WTC11 (cell line): ENCODE results near the gene GRM7. TPM values are rescaled to one million over a fixed set of nuclear protein-coding genes. Genes with fewer than 3 reads are reported as not detected.

Source experiments
- ATAC-seq: fragments of 200-7000 bp; cut with Tn5 transposase; 2 replicates; pipeline ENCODE4 v1.10.0; 2021; ENCODE audit warnings: mild to moderate bottlenecking, moderate library complexity
- CTCF ChIA-PET: fragments of 300-600 bp; sonication (Branson Sonifier 250); formaldehyde crosslinking; loops from one replicate; lab custom pipeline; 2021; ENCODE audit warnings: antibody characterized with exemption; lab: Charles Lee
- POLR2A ChIA-PET: fragments of 350-600 bp; sonication (Branson Sonifier 250); formaldehyde crosslinking; loops from one replicate; lab custom pipeline; 2021; ENCODE audit warnings: antibody characterized with exemption; lab: Charles Lee
- DNase-seq: peaks from one replicate; pipeline ENCODE4 v3.0.0; 2021; ENCODE audit warnings: low spot score
- H3K27ac Mint-ChIP-seq: 2 replicates; pipeline ENCODE4 v1.8.0; 2021; ENCODE audit warnings: mixed read lengths
- H3K27me3 Mint-ChIP-seq: 2 replicates; pipeline ENCODE4 v1.8.0; 2021; ENCODE audit warnings: low read depth, mild to moderate bottlenecking, moderate library complexity, mixed read lengths
- H3K36me3 Mint-ChIP-seq: 2 replicates; pipeline ENCODE4 v1.8.0; 2021; ENCODE audit warnings: mixed read lengths
- H3K4me1 Mint-ChIP-seq: 2 replicates; pipeline ENCODE4 v1.8.0; 2022; ENCODE audit warnings: mixed read lengths
- H3K4me3 Mint-ChIP-seq: 2 replicates; pipeline ENCODE4 v1.8.0; 2021; ENCODE audit warnings: mild to moderate bottlenecking, moderate library complexity, mixed read lengths
- H3K9me3 Mint-ChIP-seq: 2 replicates; pipeline ENCODE4 v1.8.0; 2021; ENCODE audit warnings: mixed read lengths
- EMX1 ChIP-seq: fragments of 250-450 bp; sonication (Bioruptor Pico); IDR thresholded peaks from 2 replicates; pipeline ENCODE4 v1.8.0; 2021; ENCODE audit warnings: mild to moderate bottlenecking
- ESRRA ChIP-seq: sonication (generic); formaldehyde crosslinking; IDR thresholded peaks from 2 replicates; pipeline ENCODE4 v1.8.1; 2022; ENCODE audit warnings: mild to moderate bottlenecking, missing genetic modification reagents, borderline replicate concordance
- FOXP1 ChIP-seq: sonication (generic); formaldehyde crosslinking; IDR thresholded peaks from 2 replicates; pipeline ENCODE4 v1.8.0; 2022; ENCODE audit warnings: missing genetic modification reagents, mild to moderate bottlenecking, moderate library complexity, borderline replicate concordance
- GABPB1 ChIP-seq: sonication (generic); formaldehyde crosslinking; IDR thresholded peaks from 2 replicates; pipeline ENCODE4 v1.8.1; 2023; ENCODE audit warnings: mild to moderate bottlenecking, missing genetic modification reagents
- JUN ChIP-seq: sonication (generic); formaldehyde crosslinking; IDR thresholded peaks from 2 replicates; pipeline ENCODE4 v1.8.0; 2023; ENCODE audit warnings: mild to moderate bottlenecking, missing genetic modification reagents
- RORB ChIP-seq: fragments of 250-450 bp; sonication (Bioruptor Pico); IDR thresholded peaks from 2 replicates; pipeline ENCODE4 v1.9.0; 2021; ENCODE audit warnings: mild to moderate bottlenecking
- TEAD1 ChIP-seq: sonication (generic); formaldehyde crosslinking; IDR thresholded peaks from 2 replicates; pipeline ENCODE4 v1.8.0; 2022; ENCODE audit warnings: mild to moderate bottlenecking, missing genetic modification reagents
- ZNF121 ChIP-seq: sonication (generic); formaldehyde crosslinking; IDR thresholded peaks from 2 replicates; pipeline ENCODE4 v1.8.0; 2023; ENCODE audit warnings: missing genetic modification reagents
- ZNF396 ChIP-seq: fragments of 250-450 bp; sonication (Bioruptor Pico); IDR thresholded peaks from 2 replicates; pipeline ENCODE4 v1.8.0; 2021; ENCODE audit warnings: mild to moderate bottlenecking, moderate library complexity, borderline replicate concordance
- ZNF416 ChIP-seq: fragments of 250-450 bp; sonication (Bioruptor Pico); IDR thresholded peaks from 2 replicates; pipeline ENCODE4 v1.9.0; 2021; ENCODE audit warnings: mild to moderate bottlenecking, inconsistent platforms
- total RNA-seq: library from RNA; stranded (reverse); gene quantifications from 3 replicates; pipeline ENCODE4 v1.2.3, GENCODE V29; 2021
- TF ChIP-seq, protein P1 (sequence below): fragments of 250-450 bp; sonication (Bioruptor Pico); IDR thresholded peaks from 2 replicates; pipeline ENCODE4 v1.9.0; 2021; ENCODE audit warnings: mild to moderate bottlenecking
- TF ChIP-seq, protein P2 (sequence below): sonication (generic); formaldehyde crosslinking; IDR thresholded peaks from 2 replicates; pipeline ENCODE4 v1.8.1; 2022; ENCODE audit warnings: mild to moderate bottlenecking, moderate library complexity, missing genetic modification reagents
- TF ChIP-seq, protein P3 (sequence below): sonication (generic); formaldehyde crosslinking; IDR thresholded peaks from 2 replicates; pipeline ENCODE4 v1.8.1; 2022; ENCODE audit warnings: mild to moderate bottlenecking, missing genetic modification reagents, moderate library complexity, borderline replicate concordance
- TF ChIP-seq, protein P4 (sequence below): sonication (generic); formaldehyde crosslinking; IDR thresholded peaks from 2 replicates; pipeline ENCODE4 v1.8.0; 2023; ENCODE audit warnings: mild to moderate bottlenecking, missing genetic modification reagents
- TF ChIP-seq, protein P5 (sequence below): fragments of 250-450 bp; sonication (Bioruptor Pico); IDR thresholded peaks from 2 replicates; pipeline ENCODE4 v2.1.2; 2022; ENCODE audit warnings: mild to moderate bottlenecking, moderate library complexity
- TF ChIP-seq, protein P6 (sequence below): sonication (generic); formaldehyde crosslinking; IDR thresholded peaks from 2 replicates; pipeline ENCODE4 v1.8.1; 2023; ENCODE audit warnings: mild to moderate bottlenecking, missing genetic modification reagents, moderate library complexity
- TF ChIP-seq, protein P7 (sequence below): sonication (generic); formaldehyde crosslinking; IDR thresholded peaks from 2 replicates; pipeline ENCODE4 v1.8.1; 2022; ENCODE audit warnings: missing genetic modification reagents, borderline replicate concordance
- TF ChIP-seq, protein P8 (sequence below): sonication (generic); formaldehyde crosslinking; IDR thresholded peaks from 2 replicates; pipeline ENCODE4 v1.8.1; 2023; ENCODE audit warnings: mild to moderate bottlenecking, missing genetic modification reagents, moderate library complexity

Gene GRM7
- total RNA-seq, 1 experiment from 2014 or later = 0.42 TPM

DNA sequence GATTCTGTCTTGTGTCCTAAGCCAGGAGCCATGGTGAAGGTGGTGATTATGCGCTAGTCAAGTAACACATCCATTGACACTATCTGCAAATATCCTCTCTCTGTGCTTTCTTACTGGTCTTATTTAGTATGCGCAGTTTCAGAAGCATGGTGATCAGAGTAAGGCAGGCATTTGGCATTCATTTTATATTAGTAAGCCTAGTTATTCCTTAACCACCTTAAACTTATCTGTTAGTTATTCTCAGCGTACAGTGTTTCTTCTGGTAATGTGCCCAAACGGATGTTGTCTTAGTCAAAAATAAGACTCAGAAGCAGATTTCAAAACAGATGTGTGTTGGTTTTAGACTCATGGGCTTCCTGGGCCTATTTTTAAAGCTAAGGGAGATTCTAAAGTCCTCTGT, 329.2 kb downstream of the GRM7 start:
- CTCF ChIA-PET = no interaction called here

More for the DNA sequence above, 329.2 kb downstream of the GRM7 start:
- Mint-ChIP-seq H3K4me3 (no peak overlapping the region), H3K4me1 (no peaks in the 10 kb centered on the region), H3K27me3 (no peaks in the 10 kb centered on the region; the same call in 1 of the 2 replicates), H3K36me3 (no peaks in the 10 kb centered on the region; the same call in 1 of the 2 replicates), H3K27ac (no peak overlapping the region), H3K9me3 (peaks cover 34% of the 10 kb centered on the region)
- ATAC-seq (no peak), DNase-seq (no peak)
- POLR2A ChIA-PET = no interaction called here
- TF ChIP-seq JUN (CRISPR knock-in tag) = no peak
- no peak for TF ChIP-seq TEAD1 (CRISPR knock-in tag)
- no peak for TF ChIP-seq ESRRA (CRISPR knock-in tag)
- no peak for TF ChIP-seq ZNF416 (CRISPR knock-in tag)
- no peak for TF ChIP-seq FOXP1 (CRISPR knock-in tag)
- TF ChIP-seq, protein P1, sequence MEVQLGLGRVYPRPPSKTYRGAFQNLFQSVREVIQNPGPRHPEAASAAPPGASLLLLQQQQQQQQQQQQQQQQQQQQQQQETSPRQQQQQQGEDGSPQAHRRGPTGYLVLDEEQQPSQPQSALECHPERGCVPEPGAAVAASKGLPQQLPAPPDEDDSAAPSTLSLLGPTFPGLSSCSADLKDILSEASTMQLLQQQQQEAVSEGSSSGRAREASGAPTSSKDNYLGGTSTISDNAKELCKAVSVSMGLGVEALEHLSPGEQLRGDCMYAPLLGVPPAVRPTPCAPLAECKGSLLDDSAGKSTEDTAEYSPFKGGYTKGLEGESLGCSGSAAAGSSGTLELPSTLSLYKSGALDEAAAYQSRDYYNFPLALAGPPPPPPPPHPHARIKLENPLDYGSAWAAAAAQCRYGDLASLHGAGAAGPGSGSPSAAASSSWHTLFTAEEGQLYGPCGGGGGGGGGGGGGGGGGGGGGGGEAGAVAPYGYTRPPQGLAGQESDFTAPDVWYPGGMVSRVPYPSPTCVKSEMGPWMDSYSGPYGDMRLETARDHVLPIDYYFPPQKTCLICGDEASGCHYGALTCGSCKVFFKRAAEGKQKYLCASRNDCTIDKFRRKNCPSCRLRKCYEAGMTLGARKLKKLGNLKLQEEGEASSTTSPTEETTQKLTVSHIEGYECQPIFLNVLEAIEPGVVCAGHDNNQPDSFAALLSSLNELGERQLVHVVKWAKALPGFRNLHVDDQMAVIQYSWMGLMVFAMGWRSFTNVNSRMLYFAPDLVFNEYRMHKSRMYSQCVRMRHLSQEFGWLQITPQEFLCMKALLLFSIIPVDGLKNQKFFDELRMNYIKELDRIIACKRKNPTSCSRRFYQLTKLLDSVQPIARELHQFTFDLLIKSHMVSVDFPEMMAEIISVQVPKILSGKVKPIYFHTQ (CRISPR knock-in tag) = no peak
- TF ChIP-seq ZNF121 (CRISPR knock-in tag) = no peak
- TF ChIP-seq, protein P2, sequence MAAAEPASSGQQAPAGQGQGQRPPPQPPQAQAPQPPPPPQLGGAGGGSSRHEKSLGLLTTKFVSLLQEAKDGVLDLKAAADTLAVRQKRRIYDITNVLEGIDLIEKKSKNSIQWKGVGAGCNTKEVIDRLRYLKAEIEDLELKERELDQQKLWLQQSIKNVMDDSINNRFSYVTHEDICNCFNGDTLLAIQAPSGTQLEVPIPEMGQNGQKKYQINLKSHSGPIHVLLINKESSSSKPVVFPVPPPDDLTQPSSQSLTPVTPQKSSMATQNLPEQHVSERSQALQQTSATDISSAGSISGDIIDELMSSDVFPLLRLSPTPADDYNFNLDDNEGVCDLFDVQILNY (CRISPR knock-in tag) = no peak
- TF ChIP-seq, protein P3, sequence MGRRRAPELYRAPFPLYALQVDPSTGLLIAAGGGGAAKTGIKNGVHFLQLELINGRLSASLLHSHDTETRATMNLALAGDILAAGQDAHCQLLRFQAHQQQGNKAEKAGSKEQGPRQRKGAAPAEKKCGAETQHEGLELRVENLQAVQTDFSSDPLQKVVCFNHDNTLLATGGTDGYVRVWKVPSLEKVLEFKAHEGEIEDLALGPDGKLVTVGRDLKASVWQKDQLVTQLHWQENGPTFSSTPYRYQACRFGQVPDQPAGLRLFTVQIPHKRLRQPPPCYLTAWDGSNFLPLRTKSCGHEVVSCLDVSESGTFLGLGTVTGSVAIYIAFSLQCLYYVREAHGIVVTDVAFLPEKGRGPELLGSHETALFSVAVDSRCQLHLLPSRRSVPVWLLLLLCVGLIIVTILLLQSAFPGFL = no peak
- TF ChIP-seq, protein P4, sequence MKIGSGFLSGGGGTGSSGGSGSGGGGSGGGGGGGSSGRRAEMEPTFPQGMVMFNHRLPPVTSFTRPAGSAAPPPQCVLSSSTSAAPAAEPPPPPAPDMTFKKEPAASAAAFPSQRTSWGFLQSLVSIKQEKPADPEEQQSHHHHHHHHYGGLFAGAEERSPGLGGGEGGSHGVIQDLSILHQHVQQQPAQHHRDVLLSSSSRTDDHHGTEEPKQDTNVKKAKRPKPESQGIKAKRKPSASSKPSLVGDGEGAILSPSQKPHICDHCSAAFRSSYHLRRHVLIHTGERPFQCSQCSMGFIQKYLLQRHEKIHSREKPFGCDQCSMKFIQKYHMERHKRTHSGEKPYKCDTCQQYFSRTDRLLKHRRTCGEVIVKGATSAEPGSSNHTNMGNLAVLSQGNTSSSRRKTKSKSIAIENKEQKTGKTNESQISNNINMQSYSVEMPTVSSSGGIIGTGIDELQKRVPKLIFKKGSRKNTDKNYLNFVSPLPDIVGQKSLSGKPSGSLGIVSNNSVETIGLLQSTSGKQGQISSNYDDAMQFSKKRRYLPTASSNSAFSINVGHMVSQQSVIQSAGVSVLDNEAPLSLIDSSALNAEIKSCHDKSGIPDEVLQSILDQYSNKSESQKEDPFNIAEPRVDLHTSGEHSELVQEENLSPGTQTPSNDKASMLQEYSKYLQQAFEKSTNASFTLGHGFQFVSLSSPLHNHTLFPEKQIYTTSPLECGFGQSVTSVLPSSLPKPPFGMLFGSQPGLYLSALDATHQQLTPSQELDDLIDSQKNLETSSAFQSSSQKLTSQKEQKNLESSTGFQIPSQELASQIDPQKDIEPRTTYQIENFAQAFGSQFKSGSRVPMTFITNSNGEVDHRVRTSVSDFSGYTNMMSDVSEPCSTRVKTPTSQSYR (CRISPR knock-in tag) = no peak
- TF ChIP-seq, protein P5, sequence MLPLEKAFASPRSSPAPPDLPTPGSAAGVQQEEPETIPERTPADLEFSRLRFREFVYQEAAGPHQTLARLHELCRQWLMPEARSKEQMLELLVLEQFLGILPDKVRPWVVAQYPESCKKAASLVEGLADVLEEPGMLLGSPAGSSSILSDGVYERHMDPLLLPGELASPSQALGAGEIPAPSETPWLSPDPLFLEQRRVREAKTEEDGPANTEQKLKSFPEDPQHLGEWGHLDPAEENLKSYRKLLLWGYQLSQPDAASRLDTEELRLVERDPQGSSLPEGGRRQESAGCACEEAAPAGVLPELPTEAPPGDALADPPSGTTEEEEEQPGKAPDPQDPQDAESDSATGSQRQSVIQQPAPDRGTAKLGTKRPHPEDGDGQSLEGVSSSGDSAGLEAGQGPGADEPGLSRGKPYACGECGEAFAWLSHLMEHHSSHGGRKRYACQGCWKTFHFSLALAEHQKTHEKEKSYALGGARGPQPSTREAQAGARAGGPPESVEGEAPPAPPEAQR (CRISPR knock-in tag) = no peak
- TF ChIP-seq, protein P6, sequence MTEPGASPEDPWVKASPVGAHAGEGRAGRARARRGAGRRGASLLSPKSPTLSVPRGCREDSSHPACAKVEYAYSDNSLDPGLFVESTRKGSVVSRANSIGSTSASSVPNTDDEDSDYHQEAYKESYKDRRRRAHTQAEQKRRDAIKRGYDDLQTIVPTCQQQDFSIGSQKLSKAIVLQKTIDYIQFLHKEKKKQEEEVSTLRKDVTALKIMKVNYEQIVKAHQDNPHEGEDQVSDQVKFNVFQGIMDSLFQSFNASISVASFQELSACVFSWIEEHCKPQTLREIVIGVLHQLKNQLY = no peak
- no peak for TF ChIP-seq ZNF396 (CRISPR knock-in tag)
- TF ChIP-seq, protein P7, sequence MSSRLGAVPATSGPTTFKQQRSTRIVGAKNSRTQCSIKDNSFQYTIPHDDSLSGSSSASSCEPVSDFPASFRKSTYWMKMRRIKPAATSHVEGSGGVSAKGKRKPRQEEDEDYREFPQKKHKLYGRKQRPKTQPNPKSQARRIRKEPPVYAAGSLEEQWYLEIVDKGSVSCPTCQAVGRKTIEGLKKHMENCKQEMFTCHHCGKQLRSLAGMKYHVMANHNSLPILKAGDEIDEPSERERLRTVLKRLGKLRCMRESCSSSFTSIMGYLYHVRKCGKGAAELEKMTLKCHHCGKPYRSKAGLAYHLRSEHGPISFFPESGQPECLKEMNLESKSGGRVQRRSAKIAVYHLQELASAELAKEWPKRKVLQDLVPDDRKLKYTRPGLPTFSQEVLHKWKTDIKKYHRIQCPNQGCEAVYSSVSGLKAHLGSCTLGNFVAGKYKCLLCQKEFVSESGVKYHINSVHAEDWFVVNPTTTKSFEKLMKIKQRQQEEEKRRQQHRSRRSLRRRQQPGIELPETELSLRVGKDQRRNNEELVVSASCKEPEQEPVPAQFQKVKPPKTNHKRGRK (CRISPR knock-in tag) = no peak
- TF ChIP-seq, protein P8, sequence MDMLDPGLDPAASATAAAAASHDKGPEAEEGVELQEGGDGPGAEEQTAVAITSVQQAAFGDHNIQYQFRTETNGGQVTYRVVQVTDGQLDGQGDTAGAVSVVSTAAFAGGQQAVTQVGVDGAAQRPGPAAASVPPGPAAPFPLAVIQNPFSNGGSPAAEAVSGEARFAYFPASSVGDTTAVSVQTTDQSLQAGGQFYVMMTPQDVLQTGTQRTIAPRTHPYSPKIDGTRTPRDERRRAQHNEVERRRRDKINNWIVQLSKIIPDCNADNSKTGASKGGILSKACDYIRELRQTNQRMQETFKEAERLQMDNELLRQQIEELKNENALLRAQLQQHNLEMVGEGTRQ (CRISPR knock-in tag) = no peak
- no peak for TF ChIP-seq EMX1 (CRISPR knock-in tag)
- no peak for TF ChIP-seq GABPB1 (CRISPR knock-in tag)
- TF ChIP-seq RORB = no peak
